Head of caudate nucleus (tissue), 42 donors: Measurements from ENCODE around the gene COL23A1.
A peak's percentile ranks its signal among the peaks of the same experiment; 100 is the strongest.
"Not testable (repeated sequence)": the region's sequence is repeated elsewhere in the genome, so short reads cannot be mapped to it uniquely, and the experiment has no call there.

Experiments
- DNase-seq, 42 donors: peaks; one replicate each; pipeline versions ENCODE4 v3.0.0 to v3.0.0-alpha.2; 2020 to 2021; ENCODE audit warnings: mixed read lengths in 7 of 42
- intact Hi-C: fragments of 100-400 bp; cut with DNase I; formaldehyde crosslinking; loops from one replicate; pipeline ENCODE4 v1.15.0; 2022

Gene COL23A1

DNA sequence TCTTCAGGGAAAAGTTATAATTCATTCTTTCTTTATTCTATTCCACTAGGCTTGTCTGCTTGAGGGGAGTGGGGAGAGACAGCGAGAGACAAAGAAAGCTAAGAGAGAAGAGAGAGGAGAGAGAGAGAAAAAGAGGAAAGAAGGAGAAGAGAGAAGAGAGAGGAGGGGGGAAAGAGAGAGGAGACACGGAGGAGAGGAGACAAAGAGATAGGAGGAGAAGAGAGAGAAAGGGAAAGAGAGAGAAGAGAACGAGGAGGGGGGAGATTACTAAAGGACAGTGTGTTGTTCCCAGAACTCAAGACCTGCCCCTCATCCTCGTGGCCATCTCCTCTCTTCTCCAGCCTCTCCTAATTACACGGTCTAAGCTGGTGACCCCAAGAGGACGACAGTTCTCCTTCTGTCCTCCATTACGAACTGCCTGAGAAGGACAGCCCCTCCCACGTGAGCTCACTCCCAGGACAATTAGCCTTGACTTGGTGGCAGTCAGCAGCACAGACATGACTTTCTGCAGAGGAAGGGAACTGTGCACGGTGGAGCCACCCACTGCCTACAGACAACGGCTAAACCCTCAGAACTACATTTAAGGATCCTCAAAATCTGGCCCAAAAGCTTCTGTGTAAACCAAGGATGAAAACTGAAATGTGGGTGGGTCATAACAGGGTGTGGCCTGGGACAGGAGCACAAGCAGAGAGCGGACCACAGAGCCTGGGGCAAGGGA lies 99.1 kb downstream of the COL23A1 start:
- intact Hi-C loops: no loop called here
- DNase-seq: no peak

DNA sequence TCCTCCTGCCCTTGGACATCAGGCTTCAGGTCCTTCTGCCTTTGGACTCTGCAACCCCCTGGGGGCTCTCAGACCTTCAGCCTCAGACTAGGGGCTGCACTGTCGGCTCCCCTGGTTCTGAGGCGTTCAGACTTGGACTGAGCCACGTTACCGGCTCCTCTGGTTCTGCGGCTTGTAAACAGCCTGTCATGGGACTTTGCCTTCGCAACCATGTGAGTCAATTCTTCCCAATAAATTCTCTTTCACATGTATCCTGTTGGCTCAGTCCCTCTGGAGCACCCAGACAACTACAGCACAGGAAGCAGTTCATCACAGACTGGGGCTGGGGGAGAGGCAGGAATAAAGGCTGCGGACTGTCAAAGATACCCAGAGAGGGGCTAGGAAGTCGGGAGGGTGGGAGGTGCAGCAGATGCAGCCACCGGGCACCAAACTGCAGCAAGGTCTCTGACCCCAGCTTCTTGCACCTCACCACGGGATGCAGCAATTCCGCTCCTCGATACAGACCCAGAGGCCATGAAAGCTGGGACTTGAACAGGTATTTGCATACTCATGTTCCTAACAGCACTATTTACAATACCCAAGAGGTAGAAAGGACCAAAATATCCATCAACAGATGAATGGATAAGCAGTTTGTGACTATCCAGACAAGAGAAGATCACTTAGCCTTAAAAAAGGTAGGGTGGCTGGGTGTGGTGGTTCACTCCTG lies 100.8 kb downstream of the COL23A1 start:
- intact Hi-C loops: no loop called here
- no peak for DNase-seq

DNA sequence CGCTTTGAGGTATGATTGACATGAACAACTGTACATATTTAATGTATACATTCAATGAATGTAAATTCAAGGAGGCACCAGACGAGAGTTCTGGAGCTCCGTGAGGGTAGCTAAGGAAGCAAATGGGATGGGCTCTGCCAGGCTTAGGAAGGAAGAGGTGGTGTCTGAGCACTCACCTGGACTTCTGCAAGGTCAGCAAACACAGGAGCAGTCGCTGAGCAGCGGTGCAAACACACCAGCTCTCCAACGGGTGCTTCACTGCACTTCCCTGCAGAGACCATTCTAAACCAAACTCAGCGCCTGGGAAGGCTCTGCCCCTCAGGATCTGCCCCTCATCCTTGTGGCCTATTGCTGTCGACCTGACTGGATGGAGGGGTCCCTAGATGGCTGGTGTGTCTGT lies 101.5 kb downstream of the COL23A1 start:
- no peak for DNase-seq
- intact Hi-C loops: no loop called here

DNA sequence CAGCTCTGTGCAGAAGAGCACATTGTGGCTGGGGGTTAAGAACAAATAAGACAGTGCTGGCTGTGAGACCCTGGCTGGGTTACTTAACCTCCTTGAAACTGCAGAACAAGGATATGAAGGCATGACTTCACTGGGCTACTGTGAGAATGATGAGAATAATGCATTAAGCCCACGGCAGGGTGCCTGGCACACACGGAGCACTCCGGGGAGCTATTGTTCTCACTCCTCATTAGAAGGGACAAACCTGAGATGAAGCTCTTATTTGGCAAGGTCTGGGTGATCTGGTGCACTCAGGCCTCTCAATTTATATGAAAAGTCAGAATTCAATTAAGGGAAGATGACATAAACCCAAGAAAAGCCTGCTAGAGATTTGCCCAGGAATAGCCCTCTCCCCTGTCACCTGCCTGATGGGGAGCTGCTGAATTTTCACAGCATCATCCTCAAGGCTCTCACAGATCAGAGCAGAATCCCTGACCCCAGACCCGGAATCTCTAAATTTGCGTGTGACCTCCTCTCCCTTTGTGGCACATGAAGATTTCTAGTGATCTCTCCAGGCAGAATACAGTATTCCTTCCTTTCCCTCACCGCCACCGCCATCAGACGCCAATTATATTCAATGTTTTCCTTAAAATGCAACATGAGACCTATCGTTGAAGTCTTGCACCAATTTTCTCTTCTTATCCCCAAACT lies 102.1 kb downstream of the COL23A1 start:
- no peak for DNase-seq
- intact Hi-C loops: no loop called here

DNA sequence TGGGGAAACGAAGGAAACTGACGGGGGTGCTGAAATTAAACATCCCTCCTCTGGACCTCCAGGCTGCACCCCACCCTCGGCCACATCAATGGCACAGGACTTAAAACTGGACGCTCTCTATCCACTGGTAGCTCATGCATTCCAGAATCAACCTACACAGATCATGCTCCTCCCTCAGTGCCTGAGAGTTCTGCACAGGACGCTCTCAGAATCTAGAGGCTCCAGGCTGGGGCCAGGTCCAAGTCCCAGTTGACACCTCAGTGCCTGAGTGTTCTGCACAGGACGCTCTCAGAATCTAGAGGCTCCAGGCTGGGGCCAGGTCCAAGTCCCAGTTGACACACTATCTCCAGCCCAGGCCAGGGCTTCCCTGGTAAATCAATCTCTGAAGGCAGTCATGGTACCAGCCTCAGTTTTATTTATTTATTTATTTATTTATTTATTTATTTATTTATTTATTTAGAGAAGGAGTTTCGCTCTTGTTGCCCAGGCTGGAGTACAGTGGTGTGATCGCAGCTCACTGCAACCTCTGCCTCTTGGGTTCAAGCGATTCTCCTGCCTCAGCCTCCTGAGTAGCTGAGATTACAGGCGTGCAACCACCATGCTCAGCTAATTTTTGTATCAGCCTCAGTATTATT lies 103.2 kb downstream of the COL23A1 start:
- DNase-seq, intact Hi-C loops: not testable (repeated sequence)

DNA sequence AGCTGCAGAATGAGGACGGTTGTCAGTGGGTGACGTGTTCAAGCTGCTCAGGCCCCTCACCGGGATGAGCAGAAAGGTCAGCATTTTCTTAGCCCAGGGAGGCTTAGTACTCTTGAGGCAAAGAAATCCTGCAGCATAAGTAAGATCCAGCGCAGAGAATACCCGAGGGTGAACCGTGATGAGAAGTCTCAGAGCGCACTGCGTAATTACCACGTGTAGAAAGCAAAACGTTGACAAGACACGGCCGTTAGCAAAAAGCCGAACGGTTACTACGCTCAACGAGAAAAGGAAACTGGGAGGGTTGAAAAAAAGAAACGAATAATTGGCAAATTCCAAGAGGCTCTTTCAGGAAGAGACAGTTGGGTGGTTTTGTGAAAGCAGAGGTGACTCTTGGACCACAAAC lies 104.0 kb downstream of the COL23A1 start:
- intact Hi-C loops: no loop called here
- no peak for DNase-seq

DNA sequence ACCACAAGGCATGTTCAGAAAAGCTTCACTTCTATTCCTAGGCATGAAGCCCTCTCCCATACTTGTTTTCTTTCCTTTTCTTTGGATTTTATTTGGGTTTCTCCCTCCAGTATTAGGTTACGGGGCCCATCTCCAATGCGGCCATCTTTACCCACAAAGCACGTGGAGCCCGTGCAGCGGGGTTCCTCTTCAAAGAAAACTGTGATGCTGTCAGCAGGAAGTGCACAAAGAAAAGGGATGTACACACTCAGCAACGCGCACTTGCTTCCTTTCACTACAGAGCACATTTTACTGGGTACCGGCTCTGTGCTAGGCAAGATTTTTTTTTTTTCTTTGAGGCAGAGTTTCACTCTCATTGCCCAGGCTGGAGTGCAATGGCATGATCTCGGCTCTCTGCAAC lies 106.6 kb downstream of the COL23A1 start:
- peak in 29 of 42 donors; percentile 10 to 63 (median 34) for DNase-seq
- intact Hi-C loops: no loop called here

DNA sequence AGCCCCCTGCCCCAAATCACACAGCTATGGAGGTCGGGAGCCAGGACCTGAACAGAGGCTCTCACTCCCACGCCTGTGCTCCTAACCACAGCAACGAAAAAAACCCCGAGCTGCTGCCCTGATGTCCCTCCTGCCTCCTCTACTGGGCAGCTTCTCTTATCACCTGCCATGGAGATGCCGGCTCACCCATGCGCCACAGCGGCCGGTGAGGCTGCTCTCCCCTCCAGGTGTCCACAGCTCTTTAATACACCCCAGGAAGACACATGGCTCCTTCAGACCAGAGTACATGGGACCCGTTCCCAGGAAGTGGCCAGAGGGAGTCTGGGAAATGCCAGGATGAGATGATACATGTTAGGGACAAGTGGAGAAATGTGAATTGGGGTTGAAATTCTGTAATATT lies 110.9 kb downstream of the COL23A1 start:
- DNase-seq: no peak
- intact Hi-C loops: no loop called here

DNA sequence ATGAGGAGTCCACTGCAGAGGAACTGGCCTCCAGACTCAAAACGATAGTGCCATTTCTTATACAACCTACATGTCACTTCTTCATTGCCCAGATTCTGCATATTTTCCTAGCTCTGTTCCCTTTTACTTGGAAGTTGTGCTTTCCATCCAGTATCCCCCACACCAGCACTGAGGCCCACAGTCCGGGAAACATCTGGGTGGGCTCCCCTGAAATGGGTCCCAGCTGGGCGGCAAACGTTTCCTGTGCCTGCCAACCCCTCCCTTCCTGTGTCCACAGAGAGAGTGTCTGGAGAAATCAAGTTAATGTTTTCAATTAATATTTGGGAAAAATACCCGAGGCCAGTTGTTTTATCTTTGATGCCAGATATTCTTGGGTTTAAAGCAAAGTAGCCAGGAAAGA lies 111.8 kb downstream of the COL23A1 start:
- no peak for DNase-seq
- intact Hi-C loops: no loop called here

DNA sequence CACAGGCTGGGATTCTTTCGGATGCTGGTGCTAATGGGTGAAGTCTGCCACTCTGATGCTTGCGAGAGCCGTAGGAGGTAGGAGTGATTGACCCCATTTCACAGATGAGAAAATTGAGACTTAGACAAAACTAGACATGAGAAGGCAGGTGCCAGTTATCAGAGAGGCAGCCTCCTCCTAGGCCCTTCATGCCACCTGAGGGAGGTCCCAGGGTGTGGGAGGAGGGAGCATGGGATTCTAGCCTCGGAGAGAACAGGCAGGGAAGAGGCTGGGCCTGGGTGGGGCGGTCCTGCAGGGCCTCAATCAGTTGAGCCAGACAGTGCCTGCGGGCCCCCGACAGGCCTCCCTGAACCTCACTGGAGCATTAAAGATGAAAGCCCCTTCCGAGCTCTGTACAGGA lies 112.4 kb downstream of the COL23A1 start:
- no peak for DNase-seq
- intact Hi-C loops: no loop called here

DNA sequence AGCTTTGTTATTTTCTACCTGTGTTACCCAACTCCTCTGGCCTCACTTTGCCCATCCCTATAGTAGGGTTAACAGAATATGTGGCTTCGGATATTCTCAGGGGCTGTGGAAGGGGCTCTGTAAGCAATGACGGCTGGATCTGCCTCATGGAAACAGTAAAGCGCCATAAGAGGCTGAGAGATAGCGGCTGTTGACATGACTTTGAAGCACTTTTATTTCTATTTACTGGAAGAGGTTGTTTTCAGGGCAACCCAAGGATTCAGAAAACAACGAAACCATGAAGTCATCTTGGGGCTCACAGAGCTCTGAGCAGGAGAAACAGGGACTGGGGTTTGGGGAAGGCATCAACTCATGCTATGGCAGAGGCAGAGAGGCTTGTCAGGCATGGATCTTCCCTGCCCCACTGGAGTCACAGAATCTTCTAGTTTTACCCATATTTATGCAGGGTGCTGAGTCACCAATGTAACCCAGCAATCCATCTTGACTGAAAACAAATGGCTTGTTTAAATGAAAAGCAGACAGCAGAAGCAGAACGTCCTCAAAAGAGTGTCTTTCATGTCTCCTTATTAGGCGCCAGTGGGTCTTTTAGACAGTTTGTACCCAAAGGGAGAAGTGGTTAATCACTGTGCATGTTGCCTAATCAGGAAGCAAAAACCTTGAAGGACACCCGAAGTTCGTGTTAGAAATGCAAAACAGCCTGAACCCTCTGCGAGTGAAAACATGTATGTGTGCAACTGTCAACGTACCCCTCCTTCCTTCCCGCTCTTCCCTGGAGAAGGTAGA lies 113.0 kb downstream of the COL23A1 start:
- intact Hi-C loops: no loop called here
- no peak for DNase-seq

DNA sequence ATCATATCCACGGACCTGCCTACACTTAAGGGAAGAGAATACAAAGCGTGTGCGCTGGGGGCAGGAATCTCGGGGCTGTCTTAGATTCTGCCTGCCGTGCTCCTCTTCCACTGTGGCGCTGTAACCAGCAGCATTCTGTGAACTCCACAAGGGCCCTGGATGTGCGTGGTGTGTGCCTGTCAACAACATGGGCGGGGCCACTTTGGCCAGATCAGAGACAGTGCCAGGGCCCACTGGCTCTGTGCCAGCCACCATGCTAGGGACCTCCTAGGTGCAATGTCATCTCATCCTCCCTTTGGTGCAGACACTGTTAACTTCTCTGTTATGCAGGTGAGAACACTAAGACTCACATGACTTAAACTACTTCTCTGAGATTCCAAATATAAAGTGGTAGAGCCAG lies 113.7 kb downstream of the COL23A1 start:
- intact Hi-C loops: no loop called here
- peak in 2 of 42 donors; percentile 15 to 16 for DNase-seq

DNA sequence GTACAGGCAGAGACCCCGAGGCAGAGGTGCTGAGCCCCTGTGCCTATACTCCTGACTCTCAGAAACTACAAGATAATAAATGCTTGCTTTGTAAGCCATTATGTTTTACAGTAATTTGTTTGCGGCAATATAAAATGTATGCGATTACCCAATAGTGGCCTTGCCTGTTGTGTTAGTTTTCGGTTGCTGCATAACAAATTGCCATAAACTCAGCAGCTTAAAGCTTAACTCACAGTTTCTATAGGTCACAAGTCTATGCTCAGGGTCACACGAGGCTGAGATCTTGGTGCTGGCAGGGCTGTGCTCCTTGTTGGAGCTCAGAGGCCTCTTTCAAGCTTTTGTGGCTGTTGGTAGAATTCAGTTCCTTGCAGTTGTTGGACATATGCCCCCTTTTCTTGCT lies 114.8 kb downstream of the COL23A1 start:
- intact Hi-C loops: no loop called here
- peak in 1 of 42 donors; percentile 13 for DNase-seq

DNA sequence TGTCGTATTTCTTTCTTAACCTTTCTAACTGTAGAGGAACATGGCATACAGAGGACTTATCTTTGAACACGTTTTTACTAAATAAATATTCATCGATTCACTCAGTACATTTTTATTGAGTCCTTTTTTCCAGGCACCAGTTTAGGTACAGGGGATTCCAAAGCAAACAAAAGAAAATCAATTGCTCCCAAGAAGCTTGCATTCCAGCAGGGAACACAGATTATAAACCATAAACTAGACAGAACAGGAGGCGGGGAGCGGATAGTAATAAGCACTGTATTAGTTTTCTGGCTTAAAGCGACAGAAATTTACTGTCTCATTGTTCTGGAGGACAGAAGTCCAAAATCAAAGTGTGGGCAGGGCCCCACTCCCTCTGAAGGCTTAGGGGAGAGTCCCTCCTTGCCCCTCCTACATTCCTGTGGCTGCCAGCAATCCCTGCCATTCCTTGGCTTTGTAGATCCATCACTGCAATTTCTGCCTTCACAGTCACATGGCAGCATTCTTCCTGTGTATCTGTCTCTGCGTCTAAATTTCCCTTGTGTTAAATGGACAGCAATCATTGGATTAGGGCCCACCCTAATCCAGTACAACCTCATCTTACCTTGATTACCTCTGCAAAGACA lies 115.5 kb downstream of the COL23A1 start:
- peak in 1 of 42 donors; percentile 1 for DNase-seq
- intact Hi-C loops: no loop called here

DNA sequence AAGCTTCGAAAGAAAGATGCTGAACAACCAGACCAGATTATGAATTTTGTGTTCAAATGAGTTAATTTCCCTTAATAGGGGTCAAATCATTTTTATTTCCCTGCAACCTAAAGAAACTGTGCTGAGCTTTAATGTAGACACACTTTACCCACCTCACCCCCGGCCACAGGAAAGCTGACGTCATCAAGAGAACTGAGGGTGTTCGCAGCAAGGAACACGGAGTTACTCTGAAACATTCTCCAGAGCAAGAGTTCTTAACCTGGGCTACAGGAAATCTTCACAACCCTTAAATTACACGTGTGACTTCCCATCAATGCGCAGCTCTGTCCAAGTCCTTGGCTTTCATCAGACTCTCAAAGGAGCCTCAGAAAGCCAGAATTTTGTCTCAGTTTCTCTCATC lies 116.3 kb downstream of the COL23A1 start:
- no peak for DNase-seq
- intact Hi-C loops: no loop called here

DNA sequence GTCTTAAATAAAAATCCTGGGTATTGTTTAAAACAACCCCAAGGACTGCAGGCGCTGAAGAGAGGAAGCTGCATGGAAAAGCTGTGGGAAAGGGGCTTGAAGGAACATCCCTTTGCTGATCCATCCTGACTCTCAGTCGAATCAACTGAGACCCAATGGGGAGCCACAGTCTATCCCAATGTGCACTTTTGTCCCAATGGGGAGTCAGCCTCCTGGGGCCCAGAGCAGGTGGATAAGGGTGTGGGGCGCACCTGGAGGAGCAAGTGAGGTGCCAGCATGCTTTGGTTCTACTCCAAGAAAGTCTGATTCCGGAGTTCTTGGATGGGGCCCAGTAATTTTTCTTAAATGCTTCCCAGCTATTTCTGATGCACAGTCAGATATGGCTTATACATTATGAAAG lies 118.1 kb downstream of the COL23A1 start:
- no peak for DNase-seq
- intact Hi-C loops: no loop called here

DNA sequence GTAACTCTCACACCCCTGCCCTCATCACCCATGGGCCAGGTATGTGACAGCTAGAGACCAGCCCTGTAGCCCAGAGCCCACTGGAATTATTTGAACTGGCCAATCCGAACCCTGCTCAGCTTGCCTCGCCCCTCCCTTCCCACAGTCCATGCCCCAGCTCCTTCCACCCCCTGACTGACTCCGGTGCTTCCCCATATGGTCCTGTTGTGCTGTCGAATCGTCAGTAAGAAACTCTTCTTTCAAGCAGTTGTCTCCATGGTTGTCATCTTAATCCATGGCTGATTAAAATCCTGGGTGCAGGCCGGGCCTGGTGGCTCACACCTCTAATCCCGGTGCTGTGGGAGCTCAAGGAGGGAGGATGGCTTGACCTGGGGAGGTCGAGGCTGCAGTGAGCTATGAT lies 118.5 kb downstream of the COL23A1 start:
- intact Hi-C loops: no loop called here
- DNase-seq: no peak

DNA sequence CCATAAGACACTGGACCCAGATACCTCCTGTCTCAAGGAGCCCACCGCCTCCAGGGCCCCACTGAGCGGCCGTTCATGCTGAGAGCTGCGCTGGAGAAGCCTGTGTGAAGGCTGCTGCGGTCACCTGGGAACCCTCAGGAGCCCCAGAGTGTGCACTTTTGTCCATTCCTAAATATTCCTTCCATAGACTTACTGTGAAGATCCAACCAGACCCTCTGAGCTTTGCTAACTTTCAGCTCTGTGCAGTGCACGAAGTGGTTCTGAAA lies 119.5 kb downstream of the COL23A1 start:
- no peak for DNase-seq
- intact Hi-C loops: no loop called here
